ENCODE data around the gene OR2AJ1. TPM values are rescaled to one million over a fixed set of nuclear protein-coding genes. Genes with fewer than 3 reads are reported as not detected.

Gene OR2AJ1
- polyA plus RNA-seq, 1 donor from 2014 or later, result not detected

GRCh38 chr1:247884797-247885413, 39.8 kb upstream of the OR2AJ1 start:
- Histone ChIP-seq H3K4me2 (ENCODE audit: low read length) (no peak overlapping the region), H4K20me1 (ENCODE audit: insufficient read depth) (no peaks in the 10 kb centered on the region), H3K36me3 (ENCODE audit: insufficient read depth, low read length) (no peaks in the 10 kb centered on the region), H3K27me3 (ENCODE audit: insufficient read depth, low read depth, low read length) (no peaks in the 10 kb centered on the region), H3F3A (ENCODE audit: insufficient read depth, low read length, poor library complexity, severe bottlenecking) (no peaks in the 10 kb centered on the region), H2AFZ (ENCODE audit: low read depth, low read length) (no peak overlapping the region), H3K79me2 (replicated peaks; ENCODE audit: insufficient read depth, low read length) (no peaks in the 10 kb centered on the region), H3K9ac (ENCODE audit: low read length) (no peak overlapping the region), H3K4me3 (ENCODE audit: low read length) (no peak overlapping the region), H3K9me2 (ENCODE audit: insufficient read depth, low read length) (no peaks in the 10 kb centered on the region), H3K9me3 (ENCODE audit: low read length) (no peaks in the 10 kb centered on the region), H3K27ac (ENCODE audit: low read length) (no peak overlapping the region)
- no peak for TF ChIP-seq SMC3 (conservative IDR thresholded peaks at IDR 0.05; ENCODE audit: poor library complexity)
- no peak for TF ChIP-seq RAD21 (conservative IDR thresholded peaks at IDR 0.05)
- no peak for TF ChIP-seq MXI1 (conservative IDR thresholded peaks at IDR 0.05; ENCODE audit: poor library complexity, severe bottlenecking)
- no peak for TF ChIP-seq POLR2AphosphoS5 (IDR thresholded peaks at IDR 0.05)
- TF ChIP-seq EZH2 (IDR thresholded peaks at IDR 0.05; ENCODE audit: borderline replicate concordance, insufficient read depth, low read length, poor library complexity, severe bottlenecking), result no peak

- no peaks in the 10 kb centered on the region for H3K79me2 ChIP-seq (replicated peaks; ENCODE audit: insufficient read depth, low read length)
- TF ChIP-seq EZH2 (IDR thresholded peaks at IDR 0.05; ENCODE audit: borderline replicate concordance, insufficient read depth, low read length, poor library complexity, severe bottlenecking), result no peak
- TF ChIP-seq REST (IDR thresholded peaks at IDR 0.05; ENCODE audit: borderline replicate concordance), result no peak
- H3K27me3 ChIP-seq (ENCODE audit: insufficient read depth, low read depth, low read length), result no peaks in the 10 kb centered on the region
- no peaks in the 10 kb centered on the region for H3K9me3 ChIP-seq (ENCODE audit: low read length)
- H3K4me2 ChIP-seq (ENCODE audit: low read length), result no peak within 1 kb of the TSS
- H3K36me3 ChIP-seq (ENCODE audit: insufficient read depth, low read length), result no peaks in the 10 kb centered on the region
- H3K9me2 ChIP-seq (ENCODE audit: insufficient read depth, low read length), result no peaks in the 10 kb centered on the region
- H4K20me1 ChIP-seq (ENCODE audit: insufficient read depth), result no peaks in the 10 kb centered on the region
- no peak within 1 kb of the TSS for H2AFZ ChIP-seq (ENCODE audit: low read depth, low read length)
- H3K27ac ChIP-seq (ENCODE audit: low read length), result no peak within 1 kb of the TSS
- H3F3A ChIP-seq (ENCODE audit: insufficient read depth, low read length, poor library complexity, severe bottlenecking), result no peaks in the 10 kb centered on the region
- H3K4me3 ChIP-seq (ENCODE audit: low read length), result no peak within 1 kb of the TSS
- no peak within 1 kb of the TSS for H3K9ac ChIP-seq (ENCODE audit: low read length)
These were observed 29.5 kb upstream of the OR2AJ1 start, which contains the start of gene OR2W3 for GRCh38 chr1:247895163-247895637. Gene OR2W3 (plus strand): TSS chr1:247895587. CDS start chr1:247895587, 0 bp downstream.

GRCh38 chr1:247895976-247896375, 28.7 kb upstream of the OR2AJ1 start:
- Histone ChIP-seq H3K36me3 (ENCODE audit: insufficient read depth, low read length) (no peaks in the 10 kb centered on the region), H2AFZ (ENCODE audit: low read depth, low read length) (no peak overlapping the region), H3K9me3 (ENCODE audit: low read length) (no peaks in the 10 kb centered on the region), H3K9me2 (ENCODE audit: insufficient read depth, low read length) (no peaks in the 10 kb centered on the region), H4K20me1 (ENCODE audit: insufficient read depth) (no peaks in the 10 kb centered on the region), H3F3A (ENCODE audit: insufficient read depth, low read length, poor library complexity, severe bottlenecking) (no peaks in the 10 kb centered on the region), H3K4me3 (ENCODE audit: low read length) (no peak overlapping the region), H3K9ac (ENCODE audit: low read length) (no peak overlapping the region), H3K79me2 (replicated peaks; ENCODE audit: insufficient read depth, low read length) (no peaks in the 10 kb centered on the region), H3K27ac (ENCODE audit: low read length) (no peak overlapping the region), H3K4me2 (ENCODE audit: low read length) (no peak overlapping the region), H3K27me3 (ENCODE audit: insufficient read depth, low read depth, low read length) (no peaks in the 10 kb centered on the region)
- TF ChIP-seq SMC3 (conservative IDR thresholded peaks at IDR 0.05; ENCODE audit: poor library complexity), result no peak
- no peak for TF ChIP-seq EZH2 (IDR thresholded peaks at IDR 0.05; ENCODE audit: borderline replicate concordance, insufficient read depth, low read length, poor library complexity, severe bottlenecking)
- no peak for TF ChIP-seq EP300 (conservative IDR thresholded peaks at IDR 0.05; ENCODE audit: poor library complexity, severe bottlenecking)
- no peak for TF ChIP-seq TAF1 (IDR thresholded peaks at IDR 0.05; ENCODE audit: low read depth)
- no peak for TF ChIP-seq RAD21 (conservative IDR thresholded peaks at IDR 0.05)
- no peak for TF ChIP-seq REST (IDR thresholded peaks at IDR 0.05; ENCODE audit: borderline replicate concordance)
- TF ChIP-seq CTCF (IDR thresholded peaks at IDR 0.05; ENCODE audit: poor library complexity, severe bottlenecking), result no peak
- no peak for TF ChIP-seq POLR2AphosphoS5 (IDR thresholded peaks at IDR 0.05)
- no peak for TF ChIP-seq MXI1 (conservative IDR thresholded peaks at IDR 0.05; ENCODE audit: poor library complexity, severe bottlenecking)
